ENCODE measurements around the gene SLC1A7. TPM values are rescaled to one million over a fixed set of nuclear protein-coding genes. Genes with fewer than 3 reads are reported as not detected.
"Not testable (repeated sequence)": the region's sequence is repeated elsewhere in the genome, so short reads cannot be mapped to it uniquely, and the experiment has no call there.

SLC1A7 gene
- 0.43 TPM for total RNA-seq
- long read RNA-seq, partial matches to known transcripts, result 2 of 2 reads
- long read RNA-seq, other reads (novel, unspliced or antisense), result 0 of 2 reads

GRCh38 chr1:53142226-53142853 is at the start of gene SLC1A7:
SLC1A7 (minus strand) TSS chr1:53142638; CDS start chr1:53142449, 189 bp downstream.
- no peak for DNase-seq (ENCODE audit: low spot score)
- intact Hi-C loops (cut with DNase I), result no loop called here

GRCh38 chr1:53190210-53190611 is 47.8 kb upstream of the SLC1A7 start:
- no peak for DNase-seq (ENCODE audit: low spot score)
- intact Hi-C loops (cut with DNase I), result no loop called here

- intact Hi-C loops (cut with DNase I), result loop anchor here (10.0 kb wide), 2 partner anchors 354 to 484 kb away; no protein-coding TSS in a partner anchor
- no peak for DNase-seq (ENCODE audit: low spot score)
Measured at GRCh38 chr1:53189061-53189460, 46.6 kb upstream of the SLC1A7 start.

- no peak for DNase-seq (ENCODE audit: low spot score)
- intact Hi-C loops (cut with DNase I), result loop anchor here (10.0 kb wide), 2 partner anchors 353 to 483 kb away; no protein-coding TSS in a partner anchor
Measured at GRCh38 chr1:53188099-53188498, 45.7 kb upstream of the SLC1A7 start.

GRCh38 chr1:53187401-53187800 is 45.0 kb upstream of the SLC1A7 start:
- no peak for DNase-seq (ENCODE audit: low spot score)
- intact Hi-C loops (cut with DNase I), result loop anchor here (10.0 kb wide), 2 partner anchors 353 to 483 kb away; no protein-coding TSS in a partner anchor

GRCh38 chr1:53186533-53186932 is 44.1 kb upstream of the SLC1A7 start:
- no peak for DNase-seq (ENCODE audit: low spot score)
- intact Hi-C loops (cut with DNase I), result loop anchor here (10.0 kb wide), 2 partner anchors 352 to 482 kb away; no protein-coding TSS in a partner anchor

GRCh38 chr1:53185955-53186297 is 43.5 kb upstream of the SLC1A7 start:
- DNase-seq (ENCODE audit: low spot score), result not testable (repeated sequence)

GRCh38 chr1:53183095-53183990 is 40.9 kb upstream of the SLC1A7 start:
- intact Hi-C loops (cut with DNase I), result loop anchor here (5.0 to 10.0 kb wide), 3 partner anchors 116 to 479 kb away; no protein-coding TSS in a partner anchor
- DNase-seq (ENCODE audit: low spot score), result no peak

More at GRCh38 chr1:53185955-53186297, 43.5 kb upstream of the SLC1A7 start:
- intact Hi-C loops (cut with DNase I), result loop anchor here (10.0 kb wide), 2 partner anchors 351 to 481 kb away; no protein-coding TSS in a partner anchor

- DNase-seq (ENCODE audit: low spot score), result no peak
- intact Hi-C loops (cut with DNase I), result loop anchor here (5.0 to 10.0 kb wide), 3 partner anchors 115 to 478 kb away; no protein-coding TSS in a partner anchor
Measured at GRCh38 chr1:53182716-53183094, 40.3 kb upstream of the SLC1A7 start.

- DNase-seq (ENCODE audit: low spot score), result peak; percentile 92
- intact Hi-C loops (cut with DNase I), result loop anchor here (5.0 to 10.0 kb wide), 3 partner anchors 115 to 477 kb away; no protein-coding TSS in a partner anchor
Measured at GRCh38 chr1:53182111-53182593, 39.7 kb upstream of the SLC1A7 start.

GRCh38 chr1:53180951-53181350 is 38.5 kb upstream of the SLC1A7 start:
- no peak for DNase-seq (ENCODE audit: low spot score)
- intact Hi-C loops (cut with DNase I), result loop anchor here (5.0 to 10.0 kb wide), 3 partner anchors 114 to 476 kb away; no protein-coding TSS in a partner anchor

GRCh38 chr1:53180226-53180625 is 37.8 kb upstream of the SLC1A7 start:
- no peak for DNase-seq (ENCODE audit: low spot score)
- intact Hi-C loops (cut with DNase I), result loop anchor here (5.0 to 10.0 kb wide), 3 partner anchors 113 to 475 kb away; no protein-coding TSS in a partner anchor

GRCh38 chr1:53176452-53177208 is 34.2 kb upstream of the SLC1A7 start:
- intact Hi-C loops (cut with DNase I), result loop anchor here (5.0 kb wide), 1 partner anchor 54 kb away; no protein-coding TSS in a partner anchor
- no peak for DNase-seq (ENCODE audit: low spot score)

GRCh38 chr1:53174971-53175913 is 32.8 kb upstream of the SLC1A7 start:
- DNase-seq (ENCODE audit: low spot score), result no peak
- intact Hi-C loops (cut with DNase I), result loop anchor here (5.0 kb wide), 1 partner anchor 53 kb away; no protein-coding TSS in a partner anchor

- intact Hi-C loops (cut with DNase I), result no loop called here
- no peak for DNase-seq (ENCODE audit: low spot score)
Measured at GRCh38 chr1:53172426-53173128, 30.1 kb upstream of the SLC1A7 start.

GRCh38 chr1:53166912-53167311 is 24.5 kb upstream of the SLC1A7 start:
- no peak for DNase-seq (ENCODE audit: low spot score)
- intact Hi-C loops (cut with DNase I), result no loop called here

GRCh38 chr1:53166366-53166765 is 23.9 kb upstream of the SLC1A7 start:
- DNase-seq (ENCODE audit: low spot score), result no peak
- intact Hi-C loops (cut with DNase I), result no loop called here
